ENCODE results near the gene GSG1L2. TPM values are rescaled to one million over a fixed set of nuclear protein-coding genes. Genes with fewer than 3 reads are reported as not detected.

GSG1L2 gene
- polyA plus RNA-seq, 3 donors = not detected

DNA sequence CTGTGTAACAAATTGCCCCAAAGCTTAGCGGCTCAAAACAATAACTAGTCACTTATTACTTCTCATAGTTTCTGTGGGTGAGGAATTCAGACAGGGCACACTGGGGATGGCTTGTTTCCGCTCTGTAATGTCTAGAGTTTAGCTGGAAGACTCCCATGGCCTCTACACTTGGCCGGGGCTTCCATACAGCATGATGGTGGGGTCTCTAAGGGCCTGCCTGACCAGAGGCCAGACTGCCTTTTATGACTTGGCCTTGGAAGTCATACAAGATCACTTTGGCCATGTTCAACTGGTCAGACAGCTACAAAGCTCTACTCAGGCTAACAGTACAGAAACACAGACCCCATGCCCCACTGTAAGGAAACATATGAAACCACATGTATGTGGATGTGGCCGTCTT, 12.0 kb upstream of the GSG1L2 start:
- H3K4me1 ChIP-seq (ENCODE audit: control insufficient read depth in 1 of 2, insufficient read depth in 2 of 2, low read length in 2 of 2) = no peaks in the 10 kb centered on the region
- intact Hi-C loops (cut with micrococcal nuclease) = no loop called here

DNA sequence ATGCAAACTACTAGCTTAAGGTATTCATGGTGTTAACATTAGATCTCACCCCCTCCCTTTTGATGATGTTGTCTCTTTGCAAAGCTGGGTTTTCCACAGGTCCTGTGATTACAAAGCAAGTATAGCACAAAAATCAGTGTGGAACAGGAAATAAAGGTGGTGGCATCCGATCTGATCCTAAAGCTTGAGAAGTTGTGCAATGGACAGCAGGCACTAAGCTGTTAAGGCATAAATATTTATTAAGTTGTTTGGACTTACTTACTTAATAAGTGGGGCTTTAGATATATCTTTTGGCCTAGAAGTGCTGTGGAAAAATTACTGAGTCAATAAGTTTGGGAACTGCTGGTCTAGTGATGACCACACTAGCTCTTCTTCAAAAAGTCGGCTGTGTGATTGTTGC, 8.8 kb upstream of the GSG1L2 start:
- Histone ChIP-seq H3K27ac (ENCODE audit: low read depth in 1 of 2, low read length in 2 of 2) (no peak overlapping the region), H3K9ac (ENCODE audit: insufficient read depth, low read length, poor library complexity, severe bottlenecking) (no peak overlapping the region), H3K36me3 (replicated peaks in 1 of 2; ENCODE audit: control insufficient read depth in 1 of 2, insufficient read depth in 2 of 2, low read length in 2 of 2) (no peaks in the 10 kb centered on the region), H3K4me2 (replicated peaks; ENCODE audit: extremely low read depth, low read length, poor library complexity, severe bottlenecking) (no peak overlapping the region), H3K9me3 (replicated peaks in 1 of 2; ENCODE audit: control insufficient read depth in 1 of 2, insufficient read depth in 1 of 2, low read length in 2 of 2) (no peaks in the 10 kb centered on the region), H3K4me3 (replicated peaks in 1 of 3; ENCODE audit: low read depth in 2 of 3, low read length in 3 of 3) (no peak overlapping the region), H3K4me1 (ENCODE audit: control insufficient read depth in 1 of 2, insufficient read depth in 2 of 2, low read length in 2 of 2) (no peaks in the 10 kb centered on the region), H4K20me1 (ENCODE audit: insufficient read depth, low read length) (no peaks in the 10 kb centered on the region), H2AFZ (ENCODE audit: insufficient read depth, low read depth, low read length, poor library complexity, severe bottlenecking) (no peak overlapping the region), H3K27me3 (ENCODE audit: control insufficient read depth in 2 of 2, insufficient read depth in 2 of 2, low read length in 2 of 2) (no peaks in the 10 kb centered on the region), H3K79me2 (ENCODE audit: insufficient read depth, low read length) (no peaks in the 10 kb centered on the region)
- no peak for DNase-seq
- no peaks in the 10 kb centered on the region for H3K4me1 Mint-ChIP-seq
- H3K27ac Mint-ChIP-seq = no peak overlapping the region
- TF ChIP-seq, protein P1, sequence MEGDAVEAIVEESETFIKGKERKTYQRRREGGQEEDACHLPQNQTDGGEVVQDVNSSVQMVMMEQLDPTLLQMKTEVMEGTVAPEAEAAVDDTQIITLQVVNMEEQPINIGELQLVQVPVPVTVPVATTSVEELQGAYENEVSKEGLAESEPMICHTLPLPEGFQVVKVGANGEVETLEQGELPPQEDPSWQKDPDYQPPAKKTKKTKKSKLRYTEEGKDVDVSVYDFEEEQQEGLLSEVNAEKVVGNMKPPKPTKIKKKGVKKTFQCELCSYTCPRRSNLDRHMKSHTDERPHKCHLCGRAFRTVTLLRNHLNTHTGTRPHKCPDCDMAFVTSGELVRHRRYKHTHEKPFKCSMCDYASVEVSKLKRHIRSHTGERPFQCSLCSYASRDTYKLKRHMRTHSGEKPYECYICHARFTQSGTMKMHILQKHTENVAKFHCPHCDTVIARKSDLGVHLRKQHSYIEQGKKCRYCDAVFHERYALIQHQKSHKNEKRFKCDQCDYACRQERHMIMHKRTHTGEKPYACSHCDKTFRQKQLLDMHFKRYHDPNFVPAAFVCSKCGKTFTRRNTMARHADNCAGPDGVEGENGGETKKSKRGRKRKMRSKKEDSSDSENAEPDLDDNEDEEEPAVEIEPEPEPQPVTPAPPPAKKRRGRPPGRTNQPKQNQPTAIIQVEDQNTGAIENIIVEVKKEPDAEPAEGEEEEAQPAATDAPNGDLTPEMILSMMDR (IDR thresholded peaks at IDR 0.05) = no peak
- H3K4me3 Mint-ChIP-seq = no peak overlapping the region
- no peaks in the 10 kb centered on the region for H3K36me3 Mint-ChIP-seq
- peaks cover 3 to 15% (median 7%) of the 10 kb centered on the region in 3 donors for H3K27me3 Mint-ChIP-seq (ENCODE audit: low read depth in 3 of 3)
- H3K9me3 Mint-ChIP-seq = peaks cover 0 to 4% (median 0%) of the 10 kb centered on the region in 7 donors
- intact Hi-C loops (cut with micrococcal nuclease) = no loop called here
- WGBS (ENCODE audit: insufficient coverage) = no CpG with 5 or more reads among the region's 2 CpGs

More for the DNA sequence above, 12.0 kb upstream of the GSG1L2 start:
- Histone ChIP-seq H3K9me3 (replicated peaks in 1 of 2; ENCODE audit: control insufficient read depth in 1 of 2, insufficient read depth in 1 of 2, low read length in 2 of 2) (no peaks in the 10 kb centered on the region), H3K36me3 (replicated peaks in 1 of 2; ENCODE audit: control insufficient read depth in 1 of 2, insufficient read depth in 2 of 2, low read length in 2 of 2) (no peaks in the 10 kb centered on the region), H3K4me2 (replicated peaks; ENCODE audit: extremely low read depth, low read length, poor library complexity, severe bottlenecking) (no peak overlapping the region), H3K4me3 (replicated peaks in 1 of 3; ENCODE audit: low read depth in 2 of 3, low read length in 3 of 3) (no peak overlapping the region), H2AFZ (ENCODE audit: insufficient read depth, low read depth, low read length, poor library complexity, severe bottlenecking) (no peak overlapping the region), H3K79me2 (ENCODE audit: insufficient read depth, low read length) (no peaks in the 10 kb centered on the region), H3K9ac (ENCODE audit: insufficient read depth, low read length, poor library complexity, severe bottlenecking) (no peak overlapping the region), H3K27ac (ENCODE audit: low read depth in 1 of 2, low read length in 2 of 2) (no peak overlapping the region), H4K20me1 (ENCODE audit: insufficient read depth, low read length) (no peaks in the 10 kb centered on the region), H3K27me3 (ENCODE audit: control insufficient read depth in 2 of 2, insufficient read depth in 2 of 2, low read length in 2 of 2) (no peaks in the 10 kb centered on the region)
- TF ChIP-seq, protein P1 (IDR thresholded peaks at IDR 0.05) = no peak
- 89% methylated on average over 2 of the region's 4 CpGs for WGBS (ENCODE audit: insufficient coverage)
- no peak for DNase-seq
- Mint-ChIP-seq H3K4me3 (no peak overlapping the region), H3K9me3 (peaks cover 0 to 4% (median 1%) of the 10 kb centered on the region in 7 donors), H3K27me3 (ENCODE audit: low read depth in 3 of 3) (peaks cover 5 to 7% (median 6%) of the 10 kb centered on the region in 3 donors), H3K27ac (no peak overlapping the region), H3K4me1 (no peaks in the 10 kb centered on the region), H3K36me3 (no peaks in the 10 kb centered on the region)
